Natural killer cell (primary cell): ENCODE results near the gene ELMOD3. TPM values are rescaled to one million over a fixed set of nuclear protein-coding genes. Genes with fewer than 3 reads are reported as not detected.

Experiments used
- ATAC-seq, 3 donors: fragments of 150-1000 bp in 2 of 3; fragments of 200-7000 bp in 1 of 3; cut with Tn5 transposase; 1 replicate in 1 of 3; 2 replicates in 2 of 3; pipeline ENCODE4 v1.10.0; 2021; ENCODE audit warnings: mild to moderate bottlenecking in 2 of 3, moderate library complexity in 2 of 3
- DNase-seq, 2 donors: peaks; one replicate each; pipeline versions ENCODE4 v3.0.0 to v3.0.0-alpha.2; 2013 to 2021; ENCODE audit warnings: mixed read lengths in 1 of 2
- H3K27ac ChIP-seq: one replicate; pipeline ENCODE4 v1.5.1; 2013; ENCODE audit warnings: mild to moderate bottlenecking, low read length
- H3K27me3 ChIP-seq: one replicate; pipeline ENCODE4 v1.6.1; 2013; ENCODE audit warnings: low read length; ENCODE audit not compliant: control insufficient read depth, insufficient read depth
- H3K36me3 ChIP-seq: one replicate; pipeline ENCODE4 v1.6.1; 2013; ENCODE audit warnings: low read length; ENCODE audit not compliant: control insufficient read depth, insufficient read depth
- H3K4me1 ChIP-seq: one replicate; pipeline ENCODE4 v1.6.1; 2013; ENCODE audit warnings: low read length; ENCODE audit not compliant: control insufficient read depth, insufficient read depth
- H3K4me3 ChIP-seq: one replicate; pipeline ENCODE4 v1.5.1; 2013; ENCODE audit warnings: low read length
- H3K9me3 ChIP-seq: one replicate; pipeline ENCODE4 v1.6.1; 2013; ENCODE audit warnings: low read length; ENCODE audit not compliant: control insufficient read depth, insufficient read depth
- H3K27ac Mint-ChIP-seq, 2 donors: one replicate each; pipeline ENCODE4 v1.8.0; 2022; ENCODE audit warnings: mild to moderate bottlenecking in 2 of 2, mixed read lengths in 2 of 2, moderate library complexity in 1 of 2
- H3K27me3 Mint-ChIP-seq, 2 donors: one replicate each; pipeline ENCODE4 v1.8.0; 2022; ENCODE audit warnings: low read depth in 2 of 2, mixed read lengths in 2 of 2
- H3K36me3 Mint-ChIP-seq: one replicate; pipeline ENCODE4 v1.8.0; 2022; ENCODE audit warnings: mixed read lengths
- H3K4me1 Mint-ChIP-seq, 2 donors: one replicate each; pipeline ENCODE4 v1.8.0; 2022; ENCODE audit warnings: mixed read lengths in 2 of 2
- H3K4me3 Mint-ChIP-seq: one replicate; pipeline ENCODE4 v1.8.0; 2022; ENCODE audit warnings: mild to moderate bottlenecking, moderate library complexity, mixed read lengths
- H3K9me3 Mint-ChIP-seq, 2 donors: one replicate each; pipeline ENCODE4 v1.8.0; 2022; ENCODE audit warnings: mixed read lengths in 2 of 2
- WGBS: methylation state at CpG from one replicate; pipeline ENCODE4 v1.1.7; 2013; ENCODE audit warnings: missing lambda C conversion rate; ENCODE audit not compliant: insufficient coverage; 5-methylcytosine and 5-hydroxymethylcytosine counted together
- intact Hi-C: fragments of 100-400 bp; cut with micrococcal nuclease; formaldehyde crosslinking; loops from one replicate; pipeline ENCODE4 v1.14.2; 2022
- total RNA-seq, 4 donors: library from RNA; stranded (reverse); fragments of 120-200 nt in 1 of 4; gene quantifications; one replicate each; pipeline versions ENCODE4 v1.2.3 to v1.2.4, GENCODE V29; 2013 to 2022
- TF ChIP-seq, protein P1 (sequence below): fragments of 200-600 bp; IDR thresholded peaks from one replicate; pipeline ENCODE4 v1.8.0; 2022; ENCODE audit warnings: antibody characterized with exemption

ELMOD3 gene
- total RNA-seq, 3 donors from 2014 or later (not counting 1 experiment from before 2014, with no cell fraction given) = 22.4 to 33.9 (median 24.8) TPM

DNA sequence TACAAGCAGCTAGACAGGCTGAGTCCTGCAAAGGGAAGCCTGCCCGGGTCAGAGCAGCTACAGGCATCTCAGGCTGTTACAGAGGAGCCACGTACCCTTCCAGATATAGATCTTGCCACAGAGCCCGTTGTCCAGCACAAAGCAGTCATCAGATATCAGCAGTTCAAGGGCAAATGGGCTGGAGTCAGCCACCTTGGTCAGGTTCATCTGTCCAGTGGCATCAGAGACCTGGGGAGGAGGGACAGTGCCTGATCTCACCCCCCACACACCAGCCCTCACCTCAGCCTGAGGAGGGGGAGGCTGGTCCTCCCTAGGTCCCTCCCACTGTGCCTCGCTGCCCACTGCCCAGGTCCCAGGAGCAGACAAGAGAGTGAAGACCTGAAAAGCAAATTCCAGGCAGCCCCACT is 43.4 kb downstream of the ELMOD3 start:
- DNase-seq = no peak
- 78% methylated on average over 3 of the region's 4 CpGs for WGBS
- H3K9me3 Mint-ChIP-seq = no peaks in the 10 kb centered on the region
- TF ChIP-seq, protein P1, sequence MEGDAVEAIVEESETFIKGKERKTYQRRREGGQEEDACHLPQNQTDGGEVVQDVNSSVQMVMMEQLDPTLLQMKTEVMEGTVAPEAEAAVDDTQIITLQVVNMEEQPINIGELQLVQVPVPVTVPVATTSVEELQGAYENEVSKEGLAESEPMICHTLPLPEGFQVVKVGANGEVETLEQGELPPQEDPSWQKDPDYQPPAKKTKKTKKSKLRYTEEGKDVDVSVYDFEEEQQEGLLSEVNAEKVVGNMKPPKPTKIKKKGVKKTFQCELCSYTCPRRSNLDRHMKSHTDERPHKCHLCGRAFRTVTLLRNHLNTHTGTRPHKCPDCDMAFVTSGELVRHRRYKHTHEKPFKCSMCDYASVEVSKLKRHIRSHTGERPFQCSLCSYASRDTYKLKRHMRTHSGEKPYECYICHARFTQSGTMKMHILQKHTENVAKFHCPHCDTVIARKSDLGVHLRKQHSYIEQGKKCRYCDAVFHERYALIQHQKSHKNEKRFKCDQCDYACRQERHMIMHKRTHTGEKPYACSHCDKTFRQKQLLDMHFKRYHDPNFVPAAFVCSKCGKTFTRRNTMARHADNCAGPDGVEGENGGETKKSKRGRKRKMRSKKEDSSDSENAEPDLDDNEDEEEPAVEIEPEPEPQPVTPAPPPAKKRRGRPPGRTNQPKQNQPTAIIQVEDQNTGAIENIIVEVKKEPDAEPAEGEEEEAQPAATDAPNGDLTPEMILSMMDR = no peak
- no peaks in the 10 kb centered on the region for H3K36me3 Mint-ChIP-seq
- Histone ChIP-seq H3K36me3 (peaks cover 3% of the 10 kb centered on the region), H3K27me3 (no peaks in the 10 kb centered on the region), H3K4me1 (no peaks in the 10 kb centered on the region), H3K9me3 (no peaks in the 10 kb centered on the region), H3K4me3 (no peak overlapping the region), H3K27ac (no peak overlapping the region)
- intact Hi-C loops = no loop called here
- no peak for ATAC-seq
- no peaks in the 10 kb centered on the region for H3K27me3 Mint-ChIP-seq
- H3K4me3 Mint-ChIP-seq = no peak overlapping the region
- H3K27ac Mint-ChIP-seq = no peak overlapping the region
- H3K4me1 Mint-ChIP-seq = peaks cover 5 to 13% of the 10 kb centered on the region in 2 donors

DNA sequence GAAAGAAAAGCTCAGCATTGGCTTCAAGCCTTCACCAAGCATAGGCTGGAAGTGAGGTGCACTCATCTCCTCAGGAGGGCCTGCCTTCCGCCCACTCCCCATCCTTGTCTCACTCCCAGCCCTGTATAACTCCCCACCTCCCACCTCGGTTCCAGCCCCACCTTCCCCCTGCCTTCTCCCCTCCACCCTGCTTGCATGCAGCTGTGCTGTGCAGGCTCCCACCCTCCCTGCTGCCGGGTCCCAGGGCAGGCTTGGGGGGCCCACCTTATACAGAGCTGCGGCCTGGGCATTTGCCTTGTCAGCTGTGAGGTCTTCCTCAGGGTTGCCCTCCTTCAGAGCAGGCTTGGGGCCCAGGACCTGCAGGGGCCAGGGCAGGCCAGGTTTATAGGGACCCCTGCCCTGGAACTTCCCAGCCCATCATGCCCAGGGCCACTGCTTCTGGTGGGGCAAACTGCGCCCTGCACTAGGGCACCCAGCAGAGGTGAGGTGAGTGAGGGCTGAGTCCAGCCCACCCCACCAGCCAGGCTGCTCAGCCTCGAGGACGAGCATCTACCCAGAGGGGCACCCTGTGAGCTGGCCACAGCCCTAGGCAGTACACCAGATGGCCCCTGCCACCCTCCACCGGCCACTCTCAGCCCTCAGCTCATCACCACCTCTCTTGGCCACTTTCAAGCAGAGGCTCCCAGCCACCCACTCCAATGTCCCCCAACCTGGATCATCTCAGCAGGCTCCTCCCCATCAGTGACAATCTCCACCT is 44.0 kb downstream of the ELMOD3 start:
- Mint-ChIP-seq H3K9me3 (no peaks in the 10 kb centered on the region), H3K36me3 (no peaks in the 10 kb centered on the region), H3K27me3 (no peaks in the 10 kb centered on the region), H3K27ac (no peak overlapping the region), H3K4me3 (no peak overlapping the region), H3K4me1 (peaks cover 5 to 13% of the 10 kb centered on the region in 2 donors)
- 95% methylated on average over 8 of the region's 8 CpGs for WGBS
- Histone ChIP-seq H3K4me1 (no peaks in the 10 kb centered on the region), H3K9me3 (peaks cover 3% of the 10 kb centered on the region), H3K27me3 (no peaks in the 10 kb centered on the region), H3K36me3 (peaks cover 3% of the 10 kb centered on the region), H3K4me3 (no peak overlapping the region), H3K27ac (no peak overlapping the region)
- TF ChIP-seq, protein P1 = no peak
- intact Hi-C loops = no loop called here
- ATAC-seq (no peak), DNase-seq (no peak)

DNA sequence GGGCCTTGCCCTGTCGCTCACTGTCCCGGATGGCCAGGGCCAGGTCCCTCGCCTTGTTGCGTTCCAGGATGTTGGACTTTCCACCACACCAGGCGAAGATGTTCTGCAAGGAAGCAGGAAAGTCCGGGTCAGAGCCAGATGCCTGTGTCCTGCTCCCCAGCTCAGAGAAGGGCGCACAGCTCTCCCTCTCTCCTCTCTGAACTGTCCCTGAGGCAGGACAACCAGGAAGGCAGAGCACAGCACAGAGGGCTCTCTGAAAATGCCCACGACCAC is 44.5 kb downstream of the ELMOD3 start:
- H3K36me3 Mint-ChIP-seq = no peaks in the 10 kb centered on the region
- H3K27ac Mint-ChIP-seq = no peak overlapping the region
- Histone ChIP-seq H3K27ac (no peak overlapping the region), H3K4me1 (no peaks in the 10 kb centered on the region), H3K27me3 (no peaks in the 10 kb centered on the region), H3K36me3 (peaks cover 3% of the 10 kb centered on the region), H3K9me3 (peaks cover 4% of the 10 kb centered on the region), H3K4me3 (no peak overlapping the region)
- no peak overlapping the region for H3K4me3 Mint-ChIP-seq
- TF ChIP-seq, protein P1 = no peak
- WGBS = 94% methylated on average over 8 of the region's 8 CpGs
- no peaks in the 10 kb centered on the region for H3K27me3 Mint-ChIP-seq
- H3K9me3 Mint-ChIP-seq = peaks cover 0 to 3% of the 10 kb centered on the region in 2 donors
- intact Hi-C loops = no loop called here
- H3K4me1 Mint-ChIP-seq = peaks cover 5 to 9% of the 10 kb centered on the region in 2 donors
- DNase-seq (no peak), ATAC-seq (no peak)

DNA sequence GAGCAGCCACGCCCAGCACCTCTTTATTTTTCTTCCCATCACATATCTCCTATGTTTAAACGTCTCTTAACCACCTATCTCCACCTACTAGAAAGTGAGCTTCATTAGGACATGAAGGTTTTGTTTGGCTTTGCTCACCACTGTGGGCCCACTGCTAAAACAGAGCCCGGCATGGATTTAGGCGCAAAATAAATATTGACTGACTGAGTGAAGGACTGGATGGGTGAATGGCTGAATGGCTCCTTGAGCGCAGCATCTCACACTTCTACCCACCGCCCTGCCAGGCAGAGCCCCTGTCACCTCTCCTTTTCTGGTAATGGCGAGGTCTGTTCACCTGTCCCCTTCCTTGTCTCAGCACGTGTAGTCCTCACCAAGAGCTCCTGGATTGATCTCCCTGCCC is 45.5 kb downstream of the ELMOD3 start:
- Mint-ChIP-seq H3K36me3 (no peaks in the 10 kb centered on the region), H3K27ac (no peak overlapping the region), H3K4me3 (no peak overlapping the region), H3K9me3 (peaks cover 0 to 3% of the 10 kb centered on the region in 2 donors), H3K27me3 (no peaks in the 10 kb centered on the region), H3K4me1 (peaks cover 8 to 10% of the 10 kb centered on the region in 2 donors)
- intact Hi-C loops = no loop called here
- ATAC-seq (no peak), DNase-seq (no peak)
- no peak overlapping the region for H3K4me3 ChIP-seq
- peaks cover 4% of the 10 kb centered on the region for H3K9me3 ChIP-seq
- TF ChIP-seq, protein P1 = no peak
- WGBS = 92% methylated on average over 8 of the region's 8 CpGs
- peaks cover under 1% of the 10 kb centered on the region for H3K4me1 ChIP-seq
- H3K36me3 ChIP-seq = peaks cover 3% of the 10 kb centered on the region
- no peaks in the 10 kb centered on the region for H3K27me3 ChIP-seq
- no peak overlapping the region for H3K27ac ChIP-seq
